ENCODE measurements around the gene POP5. TPM values are rescaled to one million over a fixed set of nuclear protein-coding genes. Genes with fewer than 3 reads are reported as not detected.

Gene POP5
- total RNA-seq, 6 donors from 2014 or later: 15.9 to 42.2 (median 33.9) TPM

DNA sequence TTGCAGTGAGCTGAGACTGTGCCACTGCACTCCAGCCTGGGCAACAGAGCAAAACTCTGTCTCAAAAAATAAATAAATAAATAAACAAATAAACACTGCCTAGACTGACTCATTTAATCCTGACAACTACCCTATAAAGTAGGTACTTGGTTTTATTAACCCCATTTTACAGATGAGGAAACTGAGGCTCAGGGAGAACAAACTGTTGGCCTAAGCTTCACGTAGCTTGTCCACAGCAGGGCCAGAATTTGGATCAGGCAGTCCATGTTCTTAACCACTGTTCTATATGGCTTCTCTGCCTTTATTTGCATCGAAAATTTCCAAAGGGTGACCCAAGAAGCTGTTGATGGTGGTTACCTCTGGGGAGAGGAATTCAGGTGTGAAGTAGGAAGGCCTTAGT lies 5.7 kb upstream of the POP5 start:
- ATAC-seq (ENCODE audit: low FRiP score in 2 of 2) (no peak), DNase-seq (no peak)
- Histone ChIP-seq H3K27ac (no peak overlapping the region), H3K4me1 (peaks cover 7 to 24% (median 18%) of the 10 kb centered on the region in 4 donors), H3K27me3 (peaks cover 0 to 4% (median 0%) of the 10 kb centered on the region in 4 donors), H3K9me3 (no peaks in the 10 kb centered on the region), H3K4me3 (no peak overlapping the region), H3K36me3 (no peaks in the 10 kb centered on the region)
- TF ChIP-seq, protein P1, sequence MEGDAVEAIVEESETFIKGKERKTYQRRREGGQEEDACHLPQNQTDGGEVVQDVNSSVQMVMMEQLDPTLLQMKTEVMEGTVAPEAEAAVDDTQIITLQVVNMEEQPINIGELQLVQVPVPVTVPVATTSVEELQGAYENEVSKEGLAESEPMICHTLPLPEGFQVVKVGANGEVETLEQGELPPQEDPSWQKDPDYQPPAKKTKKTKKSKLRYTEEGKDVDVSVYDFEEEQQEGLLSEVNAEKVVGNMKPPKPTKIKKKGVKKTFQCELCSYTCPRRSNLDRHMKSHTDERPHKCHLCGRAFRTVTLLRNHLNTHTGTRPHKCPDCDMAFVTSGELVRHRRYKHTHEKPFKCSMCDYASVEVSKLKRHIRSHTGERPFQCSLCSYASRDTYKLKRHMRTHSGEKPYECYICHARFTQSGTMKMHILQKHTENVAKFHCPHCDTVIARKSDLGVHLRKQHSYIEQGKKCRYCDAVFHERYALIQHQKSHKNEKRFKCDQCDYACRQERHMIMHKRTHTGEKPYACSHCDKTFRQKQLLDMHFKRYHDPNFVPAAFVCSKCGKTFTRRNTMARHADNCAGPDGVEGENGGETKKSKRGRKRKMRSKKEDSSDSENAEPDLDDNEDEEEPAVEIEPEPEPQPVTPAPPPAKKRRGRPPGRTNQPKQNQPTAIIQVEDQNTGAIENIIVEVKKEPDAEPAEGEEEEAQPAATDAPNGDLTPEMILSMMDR (IDR thresholded peaks at IDR 0.05): no peak
- TF ChIP-seq POLR2AphosphoS5 (IDR thresholded peaks at IDR 0.05) (no peak), POLR2A (IDR thresholded peaks at IDR 0.05) (no peak), EP300 (IDR thresholded peaks at IDR 0.05) (no peak)
- WGBS, 2 donors: 82 to 93% methylated on average over 2 of the region's 2 CpGs

DNA sequence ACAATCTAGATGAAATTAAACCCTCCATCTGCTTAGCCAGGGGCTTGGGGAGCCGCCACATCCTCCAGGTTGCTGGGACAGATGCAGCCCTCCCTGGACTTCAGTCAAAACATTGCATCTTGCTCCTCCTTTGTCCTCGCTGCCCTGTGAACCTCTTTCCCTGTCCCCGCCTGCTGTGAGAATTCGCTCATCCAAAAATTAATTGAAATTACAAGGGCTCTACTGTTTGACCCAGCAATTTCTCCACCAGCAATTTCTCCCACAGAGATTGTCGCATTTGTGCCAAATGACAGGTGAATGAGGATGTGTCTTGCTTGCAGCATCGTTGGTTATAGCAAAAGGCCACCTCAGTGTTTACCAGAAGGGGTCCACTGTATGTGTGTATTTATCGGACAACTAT lies 5.0 kb upstream of the POP5 start:
- ATAC-seq (ENCODE audit: low FRiP score in 2 of 2) (no peak), DNase-seq (no peak)
- TF ChIP-seq, protein P1 (IDR thresholded peaks at IDR 0.05): no peak
- no peak for TF ChIP-seq EP300 (IDR thresholded peaks at IDR 0.05)
- no peak for TF ChIP-seq POLR2A (IDR thresholded peaks at IDR 0.05)
- TF ChIP-seq POLR2AphosphoS5 (IDR thresholded peaks at IDR 0.05): no peak
- Histone ChIP-seq H3K36me3 (no peaks in the 10 kb centered on the region), H3K27ac (no peak overlapping the region), H3K9me3 (no peaks in the 10 kb centered on the region), H3K4me3 (no peak overlapping the region), H3K4me1 (peaks cover 10 to 29% (median 21%) of the 10 kb centered on the region in 4 donors), H3K27me3 (peaks cover 0 to 4% (median 0%) of the 10 kb centered on the region in 4 donors)
- WGBS, 2 donors: 70 to 72% methylated on average over 7 of the region's 7 CpGs

DNA sequence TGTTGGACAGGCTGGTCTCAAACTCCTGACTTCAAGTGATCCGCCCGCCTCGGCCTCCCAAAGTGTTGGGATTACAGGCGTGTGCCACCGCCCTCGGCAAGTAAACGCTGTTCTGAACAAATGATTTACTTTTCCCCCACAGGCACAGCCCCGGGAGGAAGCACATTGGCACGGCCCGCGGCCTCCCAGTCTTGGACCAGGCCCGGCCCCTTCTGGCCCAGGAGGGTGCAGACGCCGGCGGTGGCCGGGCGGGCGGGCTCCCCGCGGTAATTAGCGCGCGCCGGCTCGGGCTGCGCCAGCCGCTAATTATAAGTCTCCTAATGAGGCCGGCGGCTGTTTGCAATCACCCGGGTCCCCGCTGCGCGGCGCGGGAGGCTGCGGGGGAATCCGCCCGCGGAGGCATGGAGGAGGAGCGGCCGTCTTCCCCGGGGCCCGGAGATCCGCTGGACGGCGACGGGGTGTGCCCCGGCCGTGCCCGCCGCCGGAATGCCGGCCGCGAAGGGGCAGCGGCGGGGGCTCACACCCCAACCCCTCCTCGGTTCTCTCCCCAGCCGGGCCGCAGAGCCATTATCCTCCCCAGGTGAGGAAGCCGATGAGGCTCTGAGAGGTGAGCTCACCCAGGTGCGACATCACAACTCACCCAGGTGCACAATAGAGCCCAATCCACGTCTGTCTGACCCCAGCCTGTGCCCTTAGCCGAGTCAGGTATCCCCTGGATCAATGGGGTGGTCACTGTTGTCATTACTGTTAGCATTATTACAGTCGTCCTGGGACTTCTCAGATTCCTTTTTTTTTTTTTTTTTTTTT lies 3.3 kb upstream of the POP5 start:
- 3 to 4% methylated on average over 6 to 65 of the region's 65 CpGs for whole genome bisulfite sequencing, 2 donors
- Histone ChIP-seq H3K27ac (peak overlapping the region in 2 of 4 donors; percentile 44 to 56), H3K27me3 (peaks cover 0 to 4% (median 0%) of the 10 kb centered on the region in 4 donors), H3K9me3 (no peaks in the 10 kb centered on the region), H3K4me1 (peaks cover 18 to 39% (median 27%) of the 10 kb centered on the region in 4 donors), H3K36me3 (peaks cover 0 to 2% (median 1%) of the 10 kb centered on the region in 4 donors), H3K4me3 (peak overlapping the region; percentile 5 to 59 (median 48))
- ATAC-seq (ENCODE audit: low FRiP score in 2 of 2) (peak in 1 of 2 donors; percentile 60), DNase-seq (peak; percentile 35 to 93)
- TF ChIP-seq POLR2A (IDR thresholded peaks at IDR 0.05) (no peak), POLR2AphosphoS5 (IDR thresholded peaks at IDR 0.05) (no peak), EP300 (IDR thresholded peaks at IDR 0.05) (no peak)
- TF ChIP-seq, protein P1 (IDR thresholded peaks at IDR 0.05): peak; percentile 9 to 49 (median 27)

DNA sequence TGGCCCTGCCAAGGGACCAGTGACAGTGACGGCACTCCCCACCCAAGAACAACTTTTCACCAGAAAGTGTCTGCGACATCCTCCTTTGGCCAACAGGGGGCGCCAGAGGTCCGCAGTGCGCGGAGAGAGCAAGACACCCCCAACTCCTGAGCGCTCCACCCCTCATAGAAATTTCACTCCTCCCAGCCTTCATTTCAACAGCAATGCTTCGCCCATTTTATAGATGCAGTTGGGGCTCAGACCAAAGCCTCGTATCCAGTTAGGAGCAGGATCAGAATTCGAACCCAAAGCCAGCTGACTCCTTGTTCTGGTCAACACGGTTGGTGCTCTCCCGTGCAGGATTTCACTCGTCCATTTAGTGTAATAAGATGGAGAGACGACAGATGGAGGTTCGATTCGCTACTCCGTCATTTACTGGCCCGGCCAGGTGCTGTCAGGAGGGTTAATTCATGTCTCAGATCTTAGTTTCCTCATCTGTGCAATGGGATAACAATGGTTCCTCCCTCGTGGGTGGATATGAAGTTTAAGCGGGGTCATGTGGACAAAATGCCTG lies 2.4 kb upstream of the POP5 start:
- no peaks in the 10 kb centered on the region for H3K9me3 ChIP-seq
- peaks cover 0 to 4% (median 0%) of the 10 kb centered on the region in 4 donors for H3K27me3 ChIP-seq
- ATAC-seq (ENCODE audit: low FRiP score in 2 of 2) (peak; percentile 68 to 78), DNase-seq (peak; percentile 68 to 88)
- no peak overlapping the region for H3K4me3 ChIP-seq
- TF ChIP-seq, protein P1 (IDR thresholded peaks at IDR 0.05): peak; percentile 77 to 88 (median 84)
- TF ChIP-seq EP300 (IDR thresholded peaks at IDR 0.05): no peak
- peaks cover 0 to 12% (median 10%) of the 10 kb centered on the region in 4 donors for H3K36me3 ChIP-seq
- H3K4me1 ChIP-seq: peaks cover 18 to 39% (median 27%) of the 10 kb centered on the region in 4 donors
- H3K27ac ChIP-seq: no peak overlapping the region
- WGBS, 2 donors: 21 to 23% methylated on average over 18 to 20 of the region's 20 CpGs
